ENCODE data around the gene ZNF431. TPM values are rescaled to one million over a fixed set of nuclear protein-coding genes. Genes with fewer than 3 reads are reported as not detected.

The ZNF431 gene
- total and polyA plus RNA-seq, 2 of the 4 experiments (the other 2 are of a cell fraction): 4.3 to 4.5 TPM

DNA sequence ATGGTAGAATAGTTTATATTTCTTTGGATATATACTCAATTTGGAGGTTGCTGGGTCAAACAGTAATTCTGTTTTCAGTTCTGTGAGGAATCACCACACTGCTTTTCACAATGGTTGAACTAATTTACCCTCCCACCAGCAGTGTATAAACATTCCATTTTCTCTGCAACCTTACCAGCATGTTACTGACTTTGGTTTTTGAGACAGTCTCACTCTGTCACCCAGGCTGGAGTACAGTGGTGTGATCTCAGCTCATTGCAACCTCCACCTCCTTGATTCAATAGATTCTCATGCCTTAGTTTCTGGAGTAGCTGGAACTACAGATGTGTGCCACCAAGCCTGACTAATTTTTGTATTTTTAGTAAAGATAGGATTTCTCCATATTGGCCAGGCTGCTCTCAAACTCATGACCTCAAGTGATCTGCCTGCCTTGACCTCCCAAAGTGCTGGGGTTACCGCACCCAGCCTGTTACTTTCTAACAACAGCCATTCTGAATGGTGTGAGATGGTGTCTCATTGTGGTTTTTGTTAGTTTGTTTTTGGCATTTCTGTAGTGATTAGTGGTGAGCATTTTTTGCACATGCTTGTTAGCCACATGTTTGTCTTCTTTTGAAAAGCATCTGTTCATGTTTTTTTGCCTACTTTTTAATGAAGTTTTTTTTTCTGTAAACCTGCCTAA is 47.4 kb upstream of the ZNF431 start:
- Histone ChIP-seq H2AK5ac (ENCODE audit: low read depth, low read length) (no peak overlapping the region), H3K9me1 (ENCODE audit: insufficient read depth, low read length) (no peaks in the 10 kb centered on the region), H3K4me3 (ENCODE audit: insufficient read depth, low read depth, low read length) (no peak overlapping the region), H2BK15ac (ENCODE audit: low read depth, low read length) (no peak overlapping the region), H3K9ac (ENCODE audit: low read depth, low read length) (no peak overlapping the region), H2BK120ac (ENCODE audit: low read depth, low read length) (no peak overlapping the region), H3K79me1 (ENCODE audit: low read depth in 1 of 2, low read length in 2 of 2) (peaks cover 24 to 26% of the 10 kb centered on the region in 2 experiments), H3K56ac (ENCODE audit: extremely low read depth, insufficient read depth, low read length) (no peak overlapping the region), H2AFZ (replicated peaks; ENCODE audit: low read length, poor library complexity) (no peak overlapping the region), H3K4me2 (ENCODE audit: low read depth, low read length) (no peak overlapping the region), H4K20me1 (ENCODE audit: insufficient read depth, low read length) (no peaks in the 10 kb centered on the region), H3K27me3 (ENCODE audit: control insufficient read depth, insufficient read depth, low read length) (no peaks in the 10 kb centered on the region), H3K9me3 (ENCODE audit: control insufficient read depth, insufficient read depth, low read length) (no peaks in the 10 kb centered on the region), H3K23ac (ENCODE audit: low read depth, low read length) (no peak overlapping the region), H2BK5ac (ENCODE audit: low read depth, low read length, poor library complexity, severe bottlenecking) (no peak overlapping the region), H3K4me1 (ENCODE audit: control insufficient read depth, insufficient read depth, low read length) (peaks cover 2% of the 10 kb centered on the region; the same call in 1 of the 2 replicates), H2AK9ac (replicated peaks; ENCODE audit: low read depth, low read length, poor library complexity) (no peak overlapping the region), H3K4ac (ENCODE audit: low read depth, low read length) (no peak overlapping the region), H3K18ac (ENCODE audit: low read depth, low read length) (no peak overlapping the region), H4K5ac (ENCODE audit: low read depth, low read length) (no peak overlapping the region), H3K36me3 (ENCODE audit: control insufficient read depth, insufficient read depth, low read length) (0 out of 2 replicates have a peak, but pooled peaks cover 1% of the 10 kb centered on the region), H4K8ac (ENCODE audit: low read depth in 2 of 2, low read length in 2 of 2) (no peak overlapping the region), H2BK20ac (ENCODE audit: low read depth, low read length) (no peak overlapping the region), H3K14ac (replicated peaks; ENCODE audit: low read depth, low read length) (no peak overlapping the region), H4K91ac (ENCODE audit: insufficient read depth, low read depth, low read length) (no peak overlapping the region), H3K27ac (ENCODE audit: insufficient read depth, low read length) (no peak overlapping the region)
- intact Hi-C loops (cut with micrococcal nuclease) (no loop called here), in situ Hi-C loops (cut with MboI; ENCODE audit: low sequenced_read_pairs) (no loop called here), dilution Hi-C loops (cut with HindIII; ENCODE audit: low sequenced_read_pairs, unreplicated experiment) (no loop called here)
- ChIA-PET CTCF (interaction anchor here (0.7 kb wide), 1 partner anchor 401 kb away, joined by 3 read pairs; no protein-coding TSS in a partner anchor), POLR2A (ENCODE audit: unreplicated experiment) (no interaction called here)
- WGBS, 2 experiments (ENCODE audit: extremely low coverage in 2 of 2, insufficient read length in 1 of 2): no CpG with 5 or more reads among the region's 1 CpG
- TF ChIP-seq POLR2A (IDR thresholded peaks at IDR 0.05; ENCODE audit: low read depth, low read length) (no peak), SMC3 (IDR thresholded peaks at IDR 0.05; ENCODE audit: low read depth, low read length) (no peak), RFX5 (IDR thresholded peaks at IDR 0.05; ENCODE audit: low read depth, low read length) (no peak), CHD1 (IDR thresholded peaks at IDR 0.05; ENCODE audit: low read depth, low read length) (no peak), RAD21 (IDR thresholded peaks at IDR 0.05; ENCODE audit: low read length) (no peak), FOS (IDR thresholded peaks at IDR 0.05; ENCODE audit: low read depth, low read length) (no peak), MAFK (IDR thresholded peaks at IDR 0.05; ENCODE audit: low read depth, low read length) (no peak), RCOR1 (IDR thresholded peaks at IDR 0.05; ENCODE audit: insufficient replicate concordance, low read length) (no peak), BHLHE40 (IDR thresholded peaks at IDR 0.05; ENCODE audit: low read depth, low read length) (no peak), CEBPB (IDR thresholded peaks at IDR 0.05; ENCODE audit: low read depth, low read length) (no peak), NFE2L2 (IDR thresholded peaks at IDR 0.05; ENCODE audit: low read depth, low read length) (no peak), MXI1 (IDR thresholded peaks at IDR 0.05; ENCODE audit: borderline replicate concordance, low read depth, low read length) (no peak), MAZ (IDR thresholded peaks at IDR 0.05; ENCODE audit: borderline replicate concordance, low read depth, low read length) (no peak)
- TF ChIP-seq, protein P1, sequence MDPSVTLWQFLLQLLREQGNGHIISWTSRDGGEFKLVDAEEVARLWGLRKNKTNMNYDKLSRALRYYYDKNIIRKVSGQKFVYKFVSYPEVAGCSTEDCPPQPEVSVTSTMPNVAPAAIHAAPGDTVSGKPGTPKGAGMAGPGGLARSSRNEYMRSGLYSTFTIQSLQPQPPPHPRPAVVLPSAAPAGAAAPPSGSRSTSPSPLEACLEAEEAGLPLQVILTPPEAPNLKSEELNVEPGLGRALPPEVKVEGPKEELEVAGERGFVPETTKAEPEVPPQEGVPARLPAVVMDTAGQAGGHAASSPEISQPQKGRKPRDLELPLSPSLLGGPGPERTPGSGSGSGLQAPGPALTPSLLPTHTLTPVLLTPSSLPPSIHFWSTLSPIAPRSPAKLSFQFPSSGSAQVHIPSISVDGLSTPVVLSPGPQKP (IDR thresholded peaks at IDR 0.05; ENCODE audit: borderline replicate concordance, low read depth, low read length): no peak
- TF ChIP-seq, protein P2, sequence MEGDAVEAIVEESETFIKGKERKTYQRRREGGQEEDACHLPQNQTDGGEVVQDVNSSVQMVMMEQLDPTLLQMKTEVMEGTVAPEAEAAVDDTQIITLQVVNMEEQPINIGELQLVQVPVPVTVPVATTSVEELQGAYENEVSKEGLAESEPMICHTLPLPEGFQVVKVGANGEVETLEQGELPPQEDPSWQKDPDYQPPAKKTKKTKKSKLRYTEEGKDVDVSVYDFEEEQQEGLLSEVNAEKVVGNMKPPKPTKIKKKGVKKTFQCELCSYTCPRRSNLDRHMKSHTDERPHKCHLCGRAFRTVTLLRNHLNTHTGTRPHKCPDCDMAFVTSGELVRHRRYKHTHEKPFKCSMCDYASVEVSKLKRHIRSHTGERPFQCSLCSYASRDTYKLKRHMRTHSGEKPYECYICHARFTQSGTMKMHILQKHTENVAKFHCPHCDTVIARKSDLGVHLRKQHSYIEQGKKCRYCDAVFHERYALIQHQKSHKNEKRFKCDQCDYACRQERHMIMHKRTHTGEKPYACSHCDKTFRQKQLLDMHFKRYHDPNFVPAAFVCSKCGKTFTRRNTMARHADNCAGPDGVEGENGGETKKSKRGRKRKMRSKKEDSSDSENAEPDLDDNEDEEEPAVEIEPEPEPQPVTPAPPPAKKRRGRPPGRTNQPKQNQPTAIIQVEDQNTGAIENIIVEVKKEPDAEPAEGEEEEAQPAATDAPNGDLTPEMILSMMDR (conservative IDR thresholded peaks at IDR 0.05; ENCODE audit: low read depth, low read length): no peak
- TF ChIP-seq, protein P3, sequence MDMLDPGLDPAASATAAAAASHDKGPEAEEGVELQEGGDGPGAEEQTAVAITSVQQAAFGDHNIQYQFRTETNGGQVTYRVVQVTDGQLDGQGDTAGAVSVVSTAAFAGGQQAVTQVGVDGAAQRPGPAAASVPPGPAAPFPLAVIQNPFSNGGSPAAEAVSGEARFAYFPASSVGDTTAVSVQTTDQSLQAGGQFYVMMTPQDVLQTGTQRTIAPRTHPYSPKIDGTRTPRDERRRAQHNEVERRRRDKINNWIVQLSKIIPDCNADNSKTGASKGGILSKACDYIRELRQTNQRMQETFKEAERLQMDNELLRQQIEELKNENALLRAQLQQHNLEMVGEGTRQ (IDR thresholded peaks at IDR 0.05; ENCODE audit: low read depth, low read length): no peak
- ATAC-seq (ENCODE audit: low read depth) (peak; percentile 52; the same call in 1 of the 2 replicates), DNase-seq (no peak)
- no TSS peak for BruUV-seq (replicated peaks)

Data from IMR-90 (cell line).